Sigmoid colon (tissue), 4 donors: Measurements from ENCODE around the gene PILRA.

Source experiments
- EP300 ChIP-seq, 4 donors: sonication (generic); formaldehyde crosslinking; IDR thresholded peaks; one replicate each; pipeline ENCODE4 v1.6.1; 2017; ENCODE audit warnings: antibody characterized with exemption in 4 of 4
- POLR2A ChIP-seq, 2 donors: fragments of 450-650 bp; IDR thresholded peaks; one replicate each; pipeline ENCODE4 v1.6.1; 2016; ENCODE audit warnings: antibody characterized with exemption in 2 of 2, mild to moderate bottlenecking in 2 of 2, moderate library complexity in 2 of 2
- POLR2AphosphoS5 ChIP-seq, 4 donors: sonication (generic); formaldehyde crosslinking; IDR thresholded peaks; one replicate each; pipeline ENCODE4 v1.6.1; 2017; ENCODE audit warnings: antibody characterized with exemption in 4 of 4
- TF ChIP-seq, protein P1 (sequence below), 4 experiments: fragments of 450-650 bp in 3 of 4; fragments of 200-600 bp in 1 of 4; IDR thresholded peaks; one replicate each; pipeline ENCODE4 v1.5.1; 2016 to 2019; ENCODE audit warnings: antibody characterized with exemption in 4 of 4, mild to moderate bottlenecking in 3 of 4, moderate library complexity in 2 of 4

DNA sequence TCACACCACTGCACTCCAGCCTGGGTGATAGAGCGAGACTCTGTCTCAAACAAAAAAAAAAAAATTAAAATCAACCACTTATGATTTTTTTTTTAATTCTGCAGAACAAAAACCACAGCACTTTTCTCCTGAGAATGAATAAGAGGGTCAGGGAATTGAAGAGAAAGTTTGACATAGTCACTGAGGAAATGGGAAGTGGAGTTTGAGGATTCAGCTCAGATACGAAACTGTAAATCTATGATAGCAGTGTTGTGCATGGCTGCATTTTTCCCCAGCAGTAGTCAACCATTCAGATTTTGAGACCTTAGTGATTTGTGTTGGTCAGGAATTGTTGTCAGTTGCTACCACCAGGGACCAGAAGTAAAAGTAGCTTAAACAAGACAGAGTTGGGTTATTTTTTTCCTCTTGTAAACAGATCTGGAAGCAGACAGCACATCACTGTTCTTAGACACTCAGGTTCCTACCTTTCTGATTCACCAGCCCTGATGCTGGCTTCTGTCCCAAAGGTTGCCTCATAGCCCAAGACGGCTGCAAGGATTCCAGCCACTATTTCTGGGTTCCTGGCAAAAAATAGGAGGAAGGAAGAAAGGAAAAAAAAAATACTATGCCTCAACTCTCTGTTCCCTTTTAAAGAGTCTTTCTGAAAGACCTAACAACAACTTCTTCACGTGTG, 20.1 kb downstream of the PILRA start:
- TF ChIP-seq, protein P1, sequence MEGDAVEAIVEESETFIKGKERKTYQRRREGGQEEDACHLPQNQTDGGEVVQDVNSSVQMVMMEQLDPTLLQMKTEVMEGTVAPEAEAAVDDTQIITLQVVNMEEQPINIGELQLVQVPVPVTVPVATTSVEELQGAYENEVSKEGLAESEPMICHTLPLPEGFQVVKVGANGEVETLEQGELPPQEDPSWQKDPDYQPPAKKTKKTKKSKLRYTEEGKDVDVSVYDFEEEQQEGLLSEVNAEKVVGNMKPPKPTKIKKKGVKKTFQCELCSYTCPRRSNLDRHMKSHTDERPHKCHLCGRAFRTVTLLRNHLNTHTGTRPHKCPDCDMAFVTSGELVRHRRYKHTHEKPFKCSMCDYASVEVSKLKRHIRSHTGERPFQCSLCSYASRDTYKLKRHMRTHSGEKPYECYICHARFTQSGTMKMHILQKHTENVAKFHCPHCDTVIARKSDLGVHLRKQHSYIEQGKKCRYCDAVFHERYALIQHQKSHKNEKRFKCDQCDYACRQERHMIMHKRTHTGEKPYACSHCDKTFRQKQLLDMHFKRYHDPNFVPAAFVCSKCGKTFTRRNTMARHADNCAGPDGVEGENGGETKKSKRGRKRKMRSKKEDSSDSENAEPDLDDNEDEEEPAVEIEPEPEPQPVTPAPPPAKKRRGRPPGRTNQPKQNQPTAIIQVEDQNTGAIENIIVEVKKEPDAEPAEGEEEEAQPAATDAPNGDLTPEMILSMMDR (IDR thresholded peaks at IDR 0.05), result no peak
- TF ChIP-seq POLR2AphosphoS5 (IDR thresholded peaks at IDR 0.05), result no peak
- no peak for TF ChIP-seq EP300 (IDR thresholded peaks at IDR 0.05)
- TF ChIP-seq POLR2A (IDR thresholded peaks at IDR 0.05), result no peak
